OCI-LY1 (cell line): ENCODE results near the gene SDE2.

Experiments used
- H2AFZ ChIP-seq: fragments of 200-600 bp; sonication (generic), shearing (Covaris generic); 2 replicates; pipeline ENCODE4 v1.6.0; 2014; ENCODE audit warnings: antibody characterized with exemption, mild to moderate bottlenecking, low read length
- H3F3A ChIP-seq: fragments of 200-600 bp; sonication (generic), shearing (Covaris generic); 2 replicates; pipeline ENCODE4 v1.6.0; 2014; ENCODE audit warnings: mild to moderate bottlenecking, antibody characterized with exemption, low read length, moderate library complexity; ENCODE audit not compliant: insufficient read depth
- H3K27ac ChIP-seq: fragments of 200-600 bp; sonication (generic); 2 replicates; pipeline ENCODE4 v1.5.1; 2014; ENCODE audit warnings: low read length, mixed run types, mild to moderate bottlenecking, low read depth; ENCODE audit not compliant: poor library complexity, severe bottlenecking
- H3K27me3 ChIP-seq: fragments of 200-600 bp; sonication (generic); 2 replicates; pipeline ENCODE4 v1.6.0; 2014; ENCODE audit warnings: antibody characterized with exemption, mild to moderate bottlenecking, low read length, moderate library complexity; ENCODE audit not compliant: insufficient read depth
- H3K36me3 ChIP-seq: fragments of 200-600 bp; sonication (generic); 2 replicates; pipeline ENCODE4 v1.6.1; 2014; ENCODE audit warnings: mild to moderate bottlenecking, antibody characterized with exemption, low read length, moderate library complexity, mixed read lengths; ENCODE audit not compliant: insufficient read depth
- H3K4me1 ChIP-seq: fragments of 200-600 bp; sonication (generic); 2 replicates; pipeline ENCODE4 v1.5.1; 2014; ENCODE audit warnings: mild to moderate bottlenecking, low read length, moderate library complexity; ENCODE audit not compliant: insufficient read depth, severe bottlenecking
- H3K4me2 ChIP-seq: fragments of 200-600 bp; sonication (generic), shearing (Covaris generic); 2 replicates; pipeline ENCODE4 v1.6.1; 2014; ENCODE audit warnings: low read length
- H3K4me3 ChIP-seq: fragments of 200-600 bp; sonication (generic); 2 replicates; pipeline ENCODE4 v1.5.1; 2014; ENCODE audit warnings: low read length, low read depth, mild to moderate bottlenecking, mixed read lengths; ENCODE audit not compliant: poor library complexity, severe bottlenecking
- H3K79me2 ChIP-seq: fragments of 200-600 bp; shearing (Covaris generic); 2 replicates; pipeline ENCODE4 v1.6.1; 2016; ENCODE audit warnings: mixed run types, low read length, mixed read lengths; ENCODE audit not compliant: insufficient read depth
- H3K9ac ChIP-seq: fragments of 200-600 bp; sonication (generic), shearing (Covaris generic); 2 replicates; pipeline ENCODE4 v1.6.1; 2014; ENCODE audit warnings: mild to moderate bottlenecking, low read length, mixed read lengths
- H3K9me2 ChIP-seq: fragments of 200-600 bp; sonication (generic), shearing (Covaris generic); 2 replicates; pipeline ENCODE4 v1.6.1; 2014; ENCODE audit warnings: low read depth, mild to moderate bottlenecking, low read length, mixed read lengths
- H3K9me3 ChIP-seq: fragments of 200-600 bp; shearing (Covaris generic); 2 replicates; pipeline ENCODE4 v1.6.1; 2014; ENCODE audit warnings: low read length, mixed read lengths
- H4K20me1 ChIP-seq: fragments of 200-600 bp; sonication (generic), shearing (Covaris generic); 2 replicates; pipeline ENCODE4 v1.6.0; 2016; ENCODE audit warnings: mild to moderate bottlenecking, low read length; ENCODE audit not compliant: insufficient read depth
- CTCF ChIP-seq: fragments of 200-600 bp; sonication (generic), shearing (Covaris generic); IDR thresholded peaks from 2 replicates; pipeline ENCODE4 v1.5.1; 2017; ENCODE audit warnings: mild to moderate bottlenecking, antibody characterized with exemption, low read length, moderate library complexity, mixed read lengths
- EZH2 ChIP-seq: fragments of 200-600 bp; sonication (generic), shearing (Covaris generic); IDR thresholded peaks from 2 replicates; pipeline ENCODE4 v1.8.0; 2017; ENCODE audit warnings: borderline replicate concordance, mixed run types, mild to moderate bottlenecking, antibody characterized with exemption, low read length, moderate library complexity, mixed read lengths

SDE2 gene

GRCh38 chr1:226038661-226039060, 39.5 kb upstream of the SDE2 start:
- Histone ChIP-seq H3F3A (no peaks in the 10 kb centered on the region), H3K4me2 (no peak overlapping the region), H3K79me2 (no peaks in the 10 kb centered on the region), H3K36me3 (no peaks in the 10 kb centered on the region), H3K9me3 (no peaks in the 10 kb centered on the region), H3K4me3 (no peak overlapping the region), H3K27ac (no peak overlapping the region), H3K9me2 (no peaks in the 10 kb centered on the region), H3K27me3 (no peaks in the 10 kb centered on the region), H2AFZ (no peak overlapping the region), H3K9ac (no peak overlapping the region), H3K4me1 (no peaks in the 10 kb centered on the region), H4K20me1 (no peaks in the 10 kb centered on the region)
- no peak for TF ChIP-seq CTCF
- no peak for TF ChIP-seq EZH2

- Histone ChIP-seq H3K79me2 (no peaks in the 10 kb centered on the region), H3K4me2 (no peak overlapping the region), H4K20me1 (no peaks in the 10 kb centered on the region), H3K9me3 (no peaks in the 10 kb centered on the region), H2AFZ (no peak overlapping the region), H3K9me2 (no peaks in the 10 kb centered on the region), H3K9ac (no peak overlapping the region), H3K4me1 (no peaks in the 10 kb centered on the region), H3F3A (no peaks in the 10 kb centered on the region), H3K27me3 (no peaks in the 10 kb centered on the region), H3K27ac (no peak overlapping the region), H3K36me3 (no peaks in the 10 kb centered on the region), H3K4me3 (no peak overlapping the region)
- no peak for TF ChIP-seq CTCF
- TF ChIP-seq EZH2: no peak
Observed at GRCh38 chr1:226035915-226036314, 36.8 kb upstream of the SDE2 start.

DNA sequence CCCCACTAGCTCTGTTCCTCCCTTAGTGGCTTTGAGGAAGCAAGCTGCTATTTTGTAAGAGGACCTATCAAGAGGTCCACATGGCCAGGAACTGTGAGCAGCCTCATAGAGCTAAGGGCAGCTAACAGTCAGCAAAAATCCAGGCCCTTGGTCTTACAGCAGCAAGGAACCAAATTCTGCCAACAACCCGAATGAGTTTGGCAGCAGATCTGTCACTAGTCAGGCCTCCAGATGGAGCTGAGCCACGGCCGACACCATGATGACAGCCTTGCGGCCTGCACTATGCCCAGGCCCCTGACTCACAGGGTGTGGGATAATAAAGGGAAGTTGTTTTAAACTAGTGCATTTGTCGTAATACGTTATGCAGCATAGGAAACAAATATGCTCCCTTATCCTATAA, 35.3 kb upstream of the SDE2 start:
- no peaks in the 10 kb centered on the region for H3K36me3 ChIP-seq
- no peak overlapping the region for H3K4me3 ChIP-seq
- no peak overlapping the region for H3K27ac ChIP-seq
- TF ChIP-seq EZH2 (no peak), CTCF (no peak)
- H3K9me3 ChIP-seq: no peaks in the 10 kb centered on the region
- no peaks in the 10 kb centered on the region for H3K9me2 ChIP-seq
- no peak overlapping the region for H3K4me2 ChIP-seq
- no peaks in the 10 kb centered on the region for H3F3A ChIP-seq
- no peak overlapping the region for H2AFZ ChIP-seq
- no peak overlapping the region for H3K9ac ChIP-seq
- H4K20me1 ChIP-seq: no peaks in the 10 kb centered on the region
- H3K4me1 ChIP-seq: peaks cover 10% of the 10 kb centered on the region
- no peaks in the 10 kb centered on the region for H3K79me2 ChIP-seq
- H3K27me3 ChIP-seq: no peaks in the 10 kb centered on the region
